Mucosa of stomach (tissue), 1 donor: ENCODE measurements around the gene AATK.
"Not testable (repeated sequence)": the region's sequence is repeated elsewhere in the genome, so short reads cannot be mapped to it uniquely, and the experiment has no call there.

ENCODE experiments used
- H3K27me3 ChIP-seq: one replicate; pipeline ENCODE4 v1.7.0; 2013; ENCODE audit warnings: mild to moderate bottlenecking, low read length; ENCODE audit not compliant: control insufficient read depth, insufficient read depth
- H3K36me3 ChIP-seq: one replicate; pipeline ENCODE4 v1.7.0; 2013; ENCODE audit warnings: low read length; ENCODE audit not compliant: control insufficient read depth, insufficient read depth
- H3K4me1 ChIP-seq: one replicate; pipeline ENCODE4 v1.7.0; 2013; ENCODE audit warnings: mild to moderate bottlenecking, low read length; ENCODE audit not compliant: control insufficient read depth, insufficient read depth
- H3K4me3 ChIP-seq: one replicate; pipeline ENCODE4 v1.7.0; 2013; ENCODE audit warnings: low read length
- H3K9ac ChIP-seq: one replicate; pipeline ENCODE4 v1.7.0; 2013; ENCODE audit warnings: mild to moderate bottlenecking, low read length, moderate library complexity
- H3K9me3 ChIP-seq: one replicate; pipeline ENCODE4 v1.7.0; 2013; ENCODE audit warnings: mild to moderate bottlenecking, low read length, moderate library complexity; ENCODE audit not compliant: control insufficient read depth
- donor health status: Pancreatic carcinoma.

The AATK gene

DNA sequence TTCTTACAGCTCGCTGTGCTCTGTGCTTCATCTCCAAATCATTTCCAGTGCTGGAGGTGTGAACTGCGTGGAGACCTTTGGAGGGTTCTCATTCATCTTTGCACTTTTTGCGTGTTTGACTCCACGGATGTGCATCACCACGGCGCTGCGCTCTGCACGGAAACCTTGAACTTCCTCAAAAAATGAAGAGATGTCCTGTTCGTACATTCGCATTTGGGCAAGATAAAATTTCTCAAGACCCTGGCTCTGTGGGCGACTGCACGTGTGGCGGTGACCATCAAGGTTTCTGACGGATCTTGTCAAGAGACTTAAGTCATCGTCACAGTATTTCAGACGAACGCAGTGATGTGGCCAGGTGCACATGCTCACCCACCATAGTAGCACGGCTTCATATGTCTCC lies 11.1 kb downstream of the AATK start:
- no peaks in the 10 kb centered on the region for H3K27me3 ChIP-seq
- H3K36me3 ChIP-seq, result no peaks in the 10 kb centered on the region
- H3K9me3 ChIP-seq, result no peaks in the 10 kb centered on the region
- H3K4me1 ChIP-seq, result no peaks in the 10 kb centered on the region
- no peak overlapping the region for H3K9ac ChIP-seq
- H3K4me3 ChIP-seq, result no peak overlapping the region

GRCh38 chr17:81154016-81154415 lies 12.0 kb downstream of the AATK start:
- H3K4me1 ChIP-seq, H3K4me3 ChIP-seq, H3K27me3 ChIP-seq, H3K36me3 ChIP-seq, H3K9ac ChIP-seq, H3K9me3 ChIP-seq: not testable (repeated sequence)

- no peaks in the 10 kb centered on the region for H3K36me3 ChIP-seq
- no peak overlapping the region for H3K4me3 ChIP-seq
- H3K9me3 ChIP-seq, result no peaks in the 10 kb centered on the region
- H3K9ac ChIP-seq, result no peak overlapping the region
- no peaks in the 10 kb centered on the region for H3K4me1 ChIP-seq
- H3K27me3 ChIP-seq, result no peaks in the 10 kb centered on the region
These were observed 12.6 kb downstream of the AATK start for GRCh38 chr17:81153340-81153803.

DNA sequence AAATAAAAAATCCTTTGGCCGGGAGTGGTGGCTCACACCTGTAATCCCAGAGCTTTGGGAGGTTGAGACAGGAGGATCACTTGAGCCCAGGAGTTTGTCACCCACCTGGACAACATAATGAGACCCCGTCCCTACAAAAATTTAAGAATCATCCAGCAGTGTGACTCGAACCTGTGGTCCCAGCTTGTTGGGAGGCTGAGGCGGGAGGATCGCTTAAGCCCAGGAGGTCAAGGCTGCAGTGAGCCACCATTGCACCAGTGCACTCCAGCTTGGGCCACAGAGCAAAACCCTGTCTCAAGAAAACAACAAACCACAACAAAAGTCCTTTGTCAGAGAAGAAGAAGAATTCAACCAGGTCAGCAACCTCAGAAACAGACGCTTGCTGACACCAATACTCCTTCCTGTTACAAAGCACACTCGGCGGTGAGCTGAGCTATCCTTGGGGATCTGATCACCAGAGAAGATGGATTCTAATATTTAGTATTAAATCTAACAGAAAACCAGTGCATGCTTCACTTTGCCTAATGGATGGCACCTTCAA lies 13.7 kb downstream of the AATK start:
- no peaks in the 10 kb centered on the region for H3K9me3 ChIP-seq
- H3K9ac ChIP-seq, result no peak overlapping the region
- H3K4me3 ChIP-seq, result no peak overlapping the region
- no peaks in the 10 kb centered on the region for H3K36me3 ChIP-seq
- H3K4me1 ChIP-seq, result no peaks in the 10 kb centered on the region
- no peaks in the 10 kb centered on the region for H3K27me3 ChIP-seq

- Histone ChIP-seq H3K4me3 (no peak overlapping the region), H3K9ac (no peak overlapping the region), H3K4me1 (no peaks in the 10 kb centered on the region), H3K27me3 (no peaks in the 10 kb centered on the region), H3K9me3 (no peaks in the 10 kb centered on the region), H3K36me3 (no peaks in the 10 kb centered on the region)
These were observed 14.7 kb downstream of the AATK start for GRCh38 chr17:81151278-81151677.

DNA sequence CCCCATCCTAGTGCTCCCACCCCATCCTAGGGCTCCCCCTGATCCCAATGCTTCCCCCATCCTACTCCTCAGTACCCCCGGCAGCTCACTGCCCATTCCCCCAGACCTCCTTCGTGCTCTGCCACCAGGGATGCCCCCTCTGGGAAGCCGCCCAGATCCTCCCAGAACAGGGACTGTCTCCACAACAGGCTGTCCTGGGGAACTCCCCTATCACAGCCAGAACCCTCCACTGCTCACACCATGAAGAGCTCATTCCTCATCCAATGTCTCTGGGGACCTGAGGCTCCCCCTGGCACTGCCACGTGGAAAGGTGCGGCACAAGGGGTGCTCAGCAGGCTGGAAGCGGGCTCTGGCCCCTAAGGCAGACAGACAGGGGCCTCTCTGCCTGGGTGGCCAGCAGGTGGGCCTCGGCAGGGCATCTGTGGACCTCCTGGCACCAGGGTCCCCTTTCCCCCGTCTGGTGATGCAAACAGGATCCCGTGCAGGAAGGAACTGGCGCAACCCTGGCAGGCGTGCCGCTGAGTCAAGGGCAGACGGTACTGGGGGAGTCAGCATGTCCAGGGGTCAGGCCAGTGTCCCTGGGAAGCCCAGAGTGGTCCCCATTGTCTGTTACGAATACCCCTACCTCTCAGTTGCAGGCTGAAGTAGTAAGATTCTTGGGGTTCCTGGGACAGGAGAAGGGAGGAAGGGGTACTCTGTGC lies 15.5 kb downstream of the AATK start:
- H3K4me1 ChIP-seq, result no peaks in the 10 kb centered on the region
- no peaks in the 10 kb centered on the region for H3K9me3 ChIP-seq
- H3K27me3 ChIP-seq, result no peaks in the 10 kb centered on the region
- H3K36me3 ChIP-seq, result no peaks in the 10 kb centered on the region
- no peak overlapping the region for H3K9ac ChIP-seq
- no peak overlapping the region for H3K4me3 ChIP-seq

DNA sequence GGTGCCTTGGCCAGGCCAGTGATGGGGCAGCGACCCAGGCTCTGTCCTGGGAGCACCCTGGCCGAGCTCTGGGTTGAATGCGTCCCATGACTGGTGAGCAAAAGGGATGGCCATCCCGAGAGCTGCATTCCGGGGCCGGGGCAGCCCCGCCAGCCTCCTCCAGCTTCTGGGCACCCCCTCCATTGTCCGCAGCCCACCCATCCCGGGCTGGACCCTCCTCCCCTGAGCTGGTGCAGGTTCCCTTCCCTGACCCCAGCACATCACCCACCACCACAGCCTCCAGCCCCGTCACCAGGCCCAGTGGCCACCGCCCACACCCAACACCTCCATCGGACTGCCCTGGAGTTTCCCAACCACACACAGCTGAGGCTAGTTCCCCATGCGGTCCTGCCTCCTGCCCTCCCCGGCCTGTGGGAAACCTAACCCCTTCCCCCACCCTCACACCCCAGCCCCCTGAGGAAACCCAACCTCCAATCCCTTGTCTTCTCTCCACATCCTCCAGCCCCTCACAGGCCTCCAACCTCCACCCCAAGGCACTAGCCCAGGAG lies 17.0 kb downstream of the AATK start:
- H3K9me3 ChIP-seq, result no peaks in the 10 kb centered on the region
- H3K27me3 ChIP-seq, result no peaks in the 10 kb centered on the region
- H3K4me1 ChIP-seq, result no peaks in the 10 kb centered on the region
- no peaks in the 10 kb centered on the region for H3K36me3 ChIP-seq
- H3K4me3 ChIP-seq, result no peak overlapping the region
- H3K9ac ChIP-seq, result no peak overlapping the region

DNA sequence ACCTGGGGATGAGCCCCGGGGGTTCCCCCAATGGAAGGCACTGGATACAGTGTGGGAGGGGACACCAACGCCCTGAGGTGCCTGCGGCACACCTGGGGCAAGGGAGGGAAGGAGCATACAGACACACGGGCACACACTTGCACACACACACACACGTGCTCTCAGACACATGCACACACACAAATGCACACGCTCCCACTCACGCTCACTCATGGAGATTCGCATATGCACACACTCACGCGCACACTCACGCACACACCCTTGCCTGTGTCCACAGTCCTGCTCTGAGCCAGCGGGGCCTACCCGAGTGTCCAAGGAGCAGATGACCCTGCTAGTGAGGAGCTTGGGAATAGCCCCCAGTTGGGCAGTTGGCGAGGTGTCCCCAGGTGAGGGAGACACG lies 17.4 kb downstream of the AATK start:
- Histone ChIP-seq H3K9me3 (no peaks in the 10 kb centered on the region), H3K4me3 (no peak overlapping the region), H3K36me3 (no peaks in the 10 kb centered on the region), H3K9ac (no peak overlapping the region), H3K4me1 (no peaks in the 10 kb centered on the region), H3K27me3 (no peaks in the 10 kb centered on the region)

DNA sequence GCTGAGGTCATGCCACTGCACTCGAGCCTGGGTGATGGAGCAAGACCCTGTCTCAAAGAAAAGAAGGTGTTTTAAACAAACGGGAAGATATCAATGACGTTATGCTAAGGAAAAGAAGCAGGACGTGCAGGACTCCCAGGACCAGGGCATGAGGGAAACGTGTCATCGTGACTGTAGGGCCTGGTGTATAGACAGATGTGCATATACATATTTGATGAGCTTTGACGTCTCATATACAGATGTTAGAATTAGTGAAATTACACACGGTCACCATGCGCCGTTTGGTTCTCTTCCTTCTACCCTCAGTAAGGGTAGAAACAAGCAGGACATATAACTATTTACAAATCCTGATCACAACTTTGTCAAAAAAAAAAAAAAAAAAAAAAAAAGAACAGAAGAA lies 18.3 kb downstream of the AATK start:
- no peaks in the 10 kb centered on the region for H3K27me3 ChIP-seq
- H3K36me3 ChIP-seq, result no peaks in the 10 kb centered on the region
- H3K9me3 ChIP-seq, result no peaks in the 10 kb centered on the region
- H3K4me3 ChIP-seq, result no peak overlapping the region
- H3K9ac ChIP-seq, result no peak overlapping the region
- H3K4me1 ChIP-seq, result peaks cover 5% of the 10 kb centered on the region

DNA sequence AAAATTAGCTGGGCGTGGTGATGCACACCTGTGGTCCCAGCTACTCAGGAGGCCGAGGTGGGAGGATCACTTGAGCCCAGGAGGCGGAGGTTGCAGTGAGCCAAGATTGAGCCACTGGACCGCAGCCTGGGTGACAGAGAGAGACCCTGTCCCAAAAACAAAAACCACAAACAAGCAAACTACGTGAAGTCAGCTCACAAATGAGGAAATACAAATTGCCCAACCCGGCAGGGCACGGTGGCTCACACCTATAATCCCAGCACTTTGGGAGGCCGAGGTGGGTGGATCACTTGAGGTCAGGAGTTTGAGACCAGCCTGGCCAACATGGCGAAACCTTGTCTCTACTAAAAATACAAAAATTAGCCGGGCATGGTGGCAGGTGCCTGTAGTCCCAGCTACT lies 19.8 kb downstream of the AATK start:
- H3K4me1 ChIP-seq, result peaks cover 10% of the 10 kb centered on the region
- not testable (repeated sequence) for H3K4me3 ChIP-seq, H3K9ac ChIP-seq

GRCh38 chr17:81144423-81144781 lies 21.6 kb downstream of the AATK start:
- Histone ChIP-seq H3K4me1 (peaks cover 10% of the 10 kb centered on the region), H3K36me3 (no peaks in the 10 kb centered on the region), H3K4me3 (no peak overlapping the region), H3K9ac (no peak overlapping the region), H3K27me3 (no peaks in the 10 kb centered on the region), H3K9me3 (no peaks in the 10 kb centered on the region)

More for the DNA sequence above, 19.8 kb downstream of the AATK start:
- H3K27me3 ChIP-seq, H3K9me3 ChIP-seq, H3K36me3 ChIP-seq: not testable (repeated sequence)

GRCh38 chr17:81143717-81144422 lies 22.2 kb downstream of the AATK start:
- Histone ChIP-seq H3K27me3 (no peaks in the 10 kb centered on the region), H3K36me3 (no peaks in the 10 kb centered on the region), H3K4me3 (no peak overlapping the region), H3K9me3 (no peaks in the 10 kb centered on the region), H3K9ac (no peak overlapping the region), H3K4me1 (peaks cover 10% of the 10 kb centered on the region)
